ENCODE data around the gene SKI. TPM values are rescaled to one million over a fixed set of nuclear protein-coding genes. Genes with fewer than 3 reads are reported as not detected.
"Not testable (repeated sequence)": the region's sequence is repeated elsewhere in the genome, so short reads cannot be mapped to it uniquely, and the experiment has no call there.

SKI gene
- total and polyA plus RNA-seq, 5 donors from 2014 or later = 0.25 to 218 (median 0.35) TPM

GRCh38 chr1:2240270-2241156, 12.4 kb downstream of the SKI start:
- no peaks in the 10 kb centered on the region for H3K9me3 ChIP-seq (ENCODE audit: control insufficient read depth in 2 of 2, low read length in 2 of 2)
- Mint-ChIP-seq H3K27me3 (no peaks in the 10 kb centered on the region), H3K36me3 (peaks cover 16% of the 10 kb centered on the region), H3K4me1 (peaks cover 13 to 94% (median 59%) of the 10 kb centered on the region in 4 donors), H3K4me3 (peak overlapping the region; percentile 69 to 83 (median 79)), H3K27ac (peak overlapping the region; percentile 73 to 90 (median 90)), H3K9me3 (peaks cover 0 to 1% (median 0%) of the 10 kb centered on the region in 7 donors)
- DNase-seq (no peak), ATAC-seq (ENCODE audit: low read depth in 2 of 2) (peak; percentile 21 to 37)
- H3K36me3 ChIP-seq (ENCODE audit: control insufficient read depth, insufficient read depth, low read length) = peaks cover 25% of the 10 kb centered on the region
- peak overlapping the region; percentile 51 for H3K27ac ChIP-seq (ENCODE audit: insufficient read depth, low read length, poor library complexity, severe bottlenecking)
- H3K4me1 ChIP-seq (ENCODE audit: control insufficient read depth, insufficient read depth, low read length, poor library complexity, severe bottlenecking) = peaks cover 86% of the 10 kb centered on the region
- no peaks in the 10 kb centered on the region for H3K27me3 ChIP-seq (ENCODE audit: control insufficient read depth, insufficient read depth, low read length)
- peak overlapping the region; percentile 2 for H3K4me3 ChIP-seq (ENCODE audit: low read depth, low read length)

GRCh38 chr1:2241820-2242219, 13.7 kb downstream of the SKI start:
- Histone ChIP-seq H3K36me3 (ENCODE audit: control insufficient read depth, insufficient read depth, low read length) (peaks cover 29% of the 10 kb centered on the region), H3K9me3 (ENCODE audit: control insufficient read depth in 2 of 2, low read length in 2 of 2) (no peaks in the 10 kb centered on the region), H3K4me1 (ENCODE audit: control insufficient read depth, insufficient read depth, low read length, poor library complexity, severe bottlenecking) (peaks cover 85% of the 10 kb centered on the region), H3K27ac (ENCODE audit: insufficient read depth, low read length, poor library complexity, severe bottlenecking) (no peak overlapping the region), H3K27me3 (ENCODE audit: control insufficient read depth, insufficient read depth, low read length) (no peaks in the 10 kb centered on the region), H3K4me3 (ENCODE audit: low read depth, low read length) (no peak overlapping the region)
- Mint-ChIP-seq H3K27ac (peak overlapping the region in 2 of 3 donors; percentile 15 to 90), H3K4me3 (peak overlapping the region in 3 of 4 donors; percentile 23 to 80 (median 72)), H3K4me1 (peaks cover 6 to 92% (median 58%) of the 10 kb centered on the region in 4 donors), H3K36me3 (peaks cover 19% of the 10 kb centered on the region), H3K27me3 (peaks cover 4% of the 10 kb centered on the region), H3K9me3 (peaks cover 0 to 1% (median 0%) of the 10 kb centered on the region in 7 donors)
- no peak for ATAC-seq (ENCODE audit: low read depth in 2 of 2)
- DNase-seq = no peak

- H3K9me3 ChIP-seq (ENCODE audit: control insufficient read depth in 2 of 2, low read length in 2 of 2) = no peaks in the 10 kb centered on the region
- no peak overlapping the region for H3K4me3 ChIP-seq (ENCODE audit: low read depth, low read length)
- Mint-ChIP-seq H3K36me3 (peaks cover 19% of the 10 kb centered on the region), H3K9me3 (peaks cover 0 to 1% (median 0%) of the 10 kb centered on the region in 7 donors), H3K27me3 (peaks cover 6% of the 10 kb centered on the region), H3K27ac (peak overlapping the region in 2 of 3 donors; percentile 31 to 75), H3K4me1 (peaks cover 0 to 91% (median 57%) of the 10 kb centered on the region in 4 donors), H3K4me3 (peak overlapping the region; percentile 56 to 83 (median 66))
- DNase-seq = no peak
- H3K27ac ChIP-seq (ENCODE audit: insufficient read depth, low read length, poor library complexity, severe bottlenecking) = no peak overlapping the region
- no peaks in the 10 kb centered on the region for H3K27me3 ChIP-seq (ENCODE audit: control insufficient read depth, insufficient read depth, low read length)
- peaks cover 85% of the 10 kb centered on the region for H3K4me1 ChIP-seq (ENCODE audit: control insufficient read depth, insufficient read depth, low read length, poor library complexity, severe bottlenecking)
- ATAC-seq (ENCODE audit: low read depth in 2 of 2) = no peak
- H3K36me3 ChIP-seq (ENCODE audit: control insufficient read depth, insufficient read depth, low read length) = peaks cover 33% of the 10 kb centered on the region
Observed at GRCh38 chr1:2242814-2243725, 15.0 kb downstream of the SKI start.

GRCh38 chr1:2247045-2247394, 18.9 kb downstream of the SKI start:
- not testable (repeated sequence) for DNase-seq; ATAC-seq (ENCODE audit: low read depth in 2 of 2); H3K27me3 Mint-ChIP-seq; H3K27me3 ChIP-seq (ENCODE audit: control insufficient read depth, insufficient read depth, low read length); H3K4me3 ChIP-seq (ENCODE audit: low read depth, low read length); H3K9me3 Mint-ChIP-seq; H3K27ac ChIP-seq (ENCODE audit: insufficient read depth, low read length, poor library complexity, severe bottlenecking); H3K9me3 ChIP-seq (ENCODE audit: control insufficient read depth in 2 of 2, low read length in 2 of 2)
- H3K4me1 ChIP-seq (ENCODE audit: control insufficient read depth, insufficient read depth, low read length, poor library complexity, severe bottlenecking) = peaks cover 86% of the 10 kb centered on the region
- Mint-ChIP-seq H3K4me3 (peak overlapping the region in 2 of 4 donors; percentile 84 to 91), H3K36me3 (peaks cover 15% of the 10 kb centered on the region), H3K27ac (peak overlapping the region in 2 of 3 donors; percentile 86 to 94), H3K4me1 (peaks cover 0 to 90% (median 61%) of the 10 kb centered on the region in 4 donors)
- peaks cover 24% of the 10 kb centered on the region for H3K36me3 ChIP-seq (ENCODE audit: control insufficient read depth, insufficient read depth, low read length)

GRCh38 chr1:2247760-2248126, 19.6 kb downstream of the SKI start:
- peak overlapping the region in 3 of 4 donors; percentile 22 to 91 (median 38) for H3K4me3 Mint-ChIP-seq
- Histone ChIP-seq H3K4me1 (ENCODE audit: control insufficient read depth, insufficient read depth, low read length, poor library complexity, severe bottlenecking) (peaks cover 87% of the 10 kb centered on the region), H3K9me3 (ENCODE audit: control insufficient read depth in 2 of 2, low read length in 2 of 2) (no peaks in the 10 kb centered on the region), H3K4me3 (ENCODE audit: low read depth, low read length) (no peak overlapping the region), H3K36me3 (ENCODE audit: control insufficient read depth, insufficient read depth, low read length) (peaks cover 21% of the 10 kb centered on the region), H3K27me3 (ENCODE audit: control insufficient read depth, insufficient read depth, low read length) (no peaks in the 10 kb centered on the region), H3K27ac (ENCODE audit: insufficient read depth, low read length, poor library complexity, severe bottlenecking) (no peak overlapping the region)
- H3K36me3 Mint-ChIP-seq = peaks cover 18% of the 10 kb centered on the region
- DNase-seq = no peak
- peaks cover 0 to 90% (median 56%) of the 10 kb centered on the region in 4 donors for H3K4me1 Mint-ChIP-seq
- ATAC-seq (ENCODE audit: low read depth in 2 of 2) = no peak
- H3K27ac Mint-ChIP-seq = no peak overlapping the region
- H3K27me3 Mint-ChIP-seq = peaks cover 6% of the 10 kb centered on the region
- peaks cover 0 to 3% (median 0%) of the 10 kb centered on the region in 7 donors for H3K9me3 Mint-ChIP-seq

- ATAC-seq (ENCODE audit: low read depth in 2 of 2) = no peak
- Mint-ChIP-seq H3K27ac (peak overlapping the region in 1 of 3 donors; percentile 79), H3K36me3 (peaks cover 17% of the 10 kb centered on the region), H3K4me3 (peak overlapping the region in 1 of 4 donors; percentile 48), H3K4me1 (peaks cover 0 to 90% (median 55%) of the 10 kb centered on the region in 4 donors), H3K9me3 (peaks cover 0 to 3% (median 0%) of the 10 kb centered on the region in 7 donors), H3K27me3 (peaks cover 6% of the 10 kb centered on the region)
- Histone ChIP-seq H3K4me1 (ENCODE audit: control insufficient read depth, insufficient read depth, low read length, poor library complexity, severe bottlenecking) (peaks cover 81% of the 10 kb centered on the region), H3K36me3 (ENCODE audit: control insufficient read depth, insufficient read depth, low read length) (peaks cover 19% of the 10 kb centered on the region), H3K4me3 (ENCODE audit: low read depth, low read length) (no peak overlapping the region), H3K27ac (ENCODE audit: insufficient read depth, low read length, poor library complexity, severe bottlenecking) (no peak overlapping the region), H3K9me3 (ENCODE audit: control insufficient read depth in 2 of 2, low read length in 2 of 2) (no peaks in the 10 kb centered on the region), H3K27me3 (ENCODE audit: control insufficient read depth, insufficient read depth, low read length) (no peaks in the 10 kb centered on the region)
- DNase-seq = no peak
Observed at GRCh38 chr1:2248127-2248826, 20.2 kb downstream of the SKI start.
